Measurements from ENCODE around the gene ALG9.

ALG9 gene

GRCh38 chr11:111879637-111879960, 8.2 kb upstream of the ALG9 start:
- peak overlapping the region; percentile 56 to 66 for H3K4me3 ChIP-seq (replicated peaks in 1 of 2; ENCODE audit: low read depth in 2 of 2, low read length in 2 of 2)
- TF ChIP-seq, protein P1, sequence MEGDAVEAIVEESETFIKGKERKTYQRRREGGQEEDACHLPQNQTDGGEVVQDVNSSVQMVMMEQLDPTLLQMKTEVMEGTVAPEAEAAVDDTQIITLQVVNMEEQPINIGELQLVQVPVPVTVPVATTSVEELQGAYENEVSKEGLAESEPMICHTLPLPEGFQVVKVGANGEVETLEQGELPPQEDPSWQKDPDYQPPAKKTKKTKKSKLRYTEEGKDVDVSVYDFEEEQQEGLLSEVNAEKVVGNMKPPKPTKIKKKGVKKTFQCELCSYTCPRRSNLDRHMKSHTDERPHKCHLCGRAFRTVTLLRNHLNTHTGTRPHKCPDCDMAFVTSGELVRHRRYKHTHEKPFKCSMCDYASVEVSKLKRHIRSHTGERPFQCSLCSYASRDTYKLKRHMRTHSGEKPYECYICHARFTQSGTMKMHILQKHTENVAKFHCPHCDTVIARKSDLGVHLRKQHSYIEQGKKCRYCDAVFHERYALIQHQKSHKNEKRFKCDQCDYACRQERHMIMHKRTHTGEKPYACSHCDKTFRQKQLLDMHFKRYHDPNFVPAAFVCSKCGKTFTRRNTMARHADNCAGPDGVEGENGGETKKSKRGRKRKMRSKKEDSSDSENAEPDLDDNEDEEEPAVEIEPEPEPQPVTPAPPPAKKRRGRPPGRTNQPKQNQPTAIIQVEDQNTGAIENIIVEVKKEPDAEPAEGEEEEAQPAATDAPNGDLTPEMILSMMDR (IDR thresholded peaks at IDR 0.05; ENCODE audit: low read depth, low read length), result no peak
- no peak for DNase-seq (ENCODE audit: low read depth in 2 of 2)

- peak within 1 kb of the TSS; percentile 56 to 66 for H3K4me3 ChIP-seq (replicated peaks in 1 of 2; ENCODE audit: low read depth in 2 of 2, low read length in 2 of 2)
- TF ChIP-seq, protein P1 (IDR thresholded peaks at IDR 0.05; ENCODE audit: low read depth, low read length), result peak; percentile 96
- DNase-seq (ENCODE audit: low read depth in 2 of 2), result peak; percentile 98 to 99
Observed at GRCh38 chr11:111878849-111879636, 7.7 kb upstream of the ALG9 start, which contains the start of the genes CFAP68 and FDXACB1. Gene CFAP68, plus strand, starts transcription at chr11:111879541. Its CDS starts 20 bp downstream, at chr11:111879561. Gene FDXACB1, minus strand, starts transcription at chr11:111879165. Its CDS starts 33 bp downstream, at chr11:111879132.

DNA sequence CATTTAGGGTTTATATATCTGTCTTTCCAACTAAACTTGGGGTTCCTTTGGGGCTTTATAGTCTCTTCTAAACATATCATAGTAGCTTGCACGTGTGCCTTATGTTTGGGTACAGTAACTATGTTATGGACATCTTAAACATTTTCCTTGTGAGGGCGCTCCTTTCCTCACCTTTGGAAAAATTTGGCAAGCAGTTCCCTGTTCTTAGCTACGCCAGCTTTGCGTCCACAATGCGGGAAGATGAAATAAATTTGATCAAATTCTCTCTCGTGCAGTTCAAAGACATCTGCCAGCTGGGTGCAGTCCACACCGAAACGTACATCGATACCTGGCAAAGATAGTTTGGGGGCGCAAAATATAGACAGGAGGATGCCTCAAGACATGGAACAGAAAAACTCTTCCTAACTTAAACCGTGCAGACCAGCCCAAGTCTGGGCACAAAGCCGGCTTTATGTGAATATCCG, 7.0 kb upstream of the ALG9 start:
- TF ChIP-seq, protein P1 (IDR thresholded peaks at IDR 0.05; ENCODE audit: low read depth, low read length), result no peak
- H3K4me3 ChIP-seq (replicated peaks in 1 of 2; ENCODE audit: low read depth in 2 of 2, low read length in 2 of 2), result peak overlapping the region; percentile 56 to 66
- peak in 1 of 2 donors; percentile 43 for DNase-seq (ENCODE audit: low read depth in 2 of 2)

DNA sequence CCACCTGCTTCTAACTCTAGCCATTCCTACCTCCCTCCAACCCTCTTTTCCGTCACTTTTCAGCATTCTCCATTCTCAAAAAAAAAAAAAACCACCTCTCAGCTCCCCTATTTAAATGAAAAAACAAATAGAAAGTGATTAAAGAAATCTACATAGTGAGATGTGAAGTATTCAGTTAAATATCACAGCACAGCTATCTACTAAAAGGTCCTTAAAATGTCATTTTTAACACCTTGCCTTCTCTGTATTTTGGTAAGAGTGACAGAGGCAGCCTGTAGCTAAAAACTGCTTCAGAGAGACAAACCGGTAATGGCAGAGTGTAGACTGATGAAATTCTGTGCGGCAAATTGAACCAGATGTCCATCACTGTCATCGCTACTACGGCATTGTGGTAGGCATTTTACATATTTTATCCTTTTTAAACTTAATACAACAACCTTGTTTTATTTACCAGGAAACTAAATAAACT, 346 bp upstream of the ALG9 start:
- TF ChIP-seq, protein P1 (IDR thresholded peaks at IDR 0.05; ENCODE audit: low read depth, low read length), result no peak
- peak overlapping the region; percentile 73 to 89 for H3K4me3 ChIP-seq (replicated peaks in 1 of 2; ENCODE audit: low read depth in 2 of 2, low read length in 2 of 2)
- DNase-seq (ENCODE audit: low read depth in 2 of 2), result no peak

GRCh38 chr11:111870522-111870885, 877 bp downstream of the ALG9 start:
- TF ChIP-seq, protein P1 (IDR thresholded peaks at IDR 0.05; ENCODE audit: low read depth, low read length), result no peak
- H3K4me3 ChIP-seq (replicated peaks in 1 of 2; ENCODE audit: low read depth in 2 of 2, low read length in 2 of 2), result peak overlapping the region; percentile 73 to 89
- DNase-seq (ENCODE audit: low read depth in 2 of 2), result no peak

DNA sequence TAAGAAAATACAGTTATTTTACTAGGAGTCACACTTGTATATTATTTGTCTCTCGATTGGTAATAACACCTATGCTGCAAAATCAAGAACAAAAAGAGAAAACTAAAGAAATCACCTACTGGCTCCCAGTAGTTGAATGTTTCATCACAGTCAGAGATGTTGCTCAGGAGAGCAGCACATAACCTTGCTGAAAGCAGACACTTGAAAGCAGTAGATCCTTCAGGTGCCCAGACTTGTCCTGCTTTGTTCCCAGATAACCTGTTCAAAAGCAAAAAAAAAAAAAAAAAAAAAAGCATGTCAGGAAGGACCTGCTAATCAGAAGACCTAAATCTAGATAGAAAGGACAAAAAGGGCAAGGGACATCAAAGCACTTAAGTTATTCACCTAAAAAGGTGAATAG, 1.3 kb downstream of the ALG9 start:
- TF ChIP-seq, protein P1 (IDR thresholded peaks at IDR 0.05; ENCODE audit: low read depth, low read length), result no peak
- no peak for DNase-seq (ENCODE audit: low read depth in 2 of 2)
- H3K4me3 ChIP-seq (replicated peaks in 1 of 2; ENCODE audit: low read depth in 2 of 2, low read length in 2 of 2), result no peak overlapping the region
